Measurements from ENCODE around the gene LRRC71. TPM values are rescaled to one million over a fixed set of nuclear protein-coding genes. Genes with fewer than 3 reads are reported as not detected.

The LRRC71 gene
- not detected in 2 replicates for total RNA-seq

DNA sequence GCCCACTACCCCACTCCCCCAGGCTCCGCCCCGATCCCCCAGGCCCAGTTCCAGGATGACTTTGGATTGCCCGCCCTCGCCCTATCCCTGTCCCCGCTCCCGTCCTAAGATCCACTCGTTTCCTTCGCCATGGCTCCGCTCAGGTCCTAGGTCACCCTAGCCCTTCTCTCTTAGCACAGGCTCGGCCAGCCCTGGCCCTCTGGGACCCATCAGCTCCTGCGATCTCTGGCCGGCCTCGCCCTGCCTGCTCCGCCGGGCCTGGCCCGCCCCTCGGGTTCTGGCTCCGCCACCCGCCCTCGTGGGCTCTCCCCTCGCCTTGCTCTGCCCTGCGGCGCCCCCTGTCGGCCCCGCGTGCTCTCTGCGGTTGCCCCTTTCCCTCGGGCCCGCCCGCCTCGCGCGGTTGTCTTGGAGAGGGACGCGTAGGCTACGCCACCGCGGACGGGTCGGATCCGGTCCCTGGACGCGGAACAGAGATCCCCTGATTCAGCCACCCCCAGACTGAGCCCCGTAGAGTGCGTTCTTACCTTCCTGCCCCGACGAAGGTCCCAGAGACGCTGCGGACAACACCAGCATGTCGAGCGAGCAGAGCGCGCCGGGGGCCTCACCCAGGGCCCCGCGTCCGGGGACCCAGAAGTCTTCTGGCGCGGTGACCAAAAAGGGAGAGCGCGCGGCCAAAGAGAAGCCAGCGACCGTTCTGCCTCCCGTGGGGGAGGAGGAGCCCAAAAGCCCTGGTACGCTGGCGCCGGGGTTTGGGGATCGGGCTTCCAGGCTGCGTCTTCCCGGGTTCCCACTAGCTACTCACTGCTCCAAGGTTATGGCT, at the start of gene LRRC71:
TSS of gene LRRC71 (plus strand) at position 400 of the 820 bp plus-strand sequence. CDS start at position 572, 172 bp downstream.

DNA sequence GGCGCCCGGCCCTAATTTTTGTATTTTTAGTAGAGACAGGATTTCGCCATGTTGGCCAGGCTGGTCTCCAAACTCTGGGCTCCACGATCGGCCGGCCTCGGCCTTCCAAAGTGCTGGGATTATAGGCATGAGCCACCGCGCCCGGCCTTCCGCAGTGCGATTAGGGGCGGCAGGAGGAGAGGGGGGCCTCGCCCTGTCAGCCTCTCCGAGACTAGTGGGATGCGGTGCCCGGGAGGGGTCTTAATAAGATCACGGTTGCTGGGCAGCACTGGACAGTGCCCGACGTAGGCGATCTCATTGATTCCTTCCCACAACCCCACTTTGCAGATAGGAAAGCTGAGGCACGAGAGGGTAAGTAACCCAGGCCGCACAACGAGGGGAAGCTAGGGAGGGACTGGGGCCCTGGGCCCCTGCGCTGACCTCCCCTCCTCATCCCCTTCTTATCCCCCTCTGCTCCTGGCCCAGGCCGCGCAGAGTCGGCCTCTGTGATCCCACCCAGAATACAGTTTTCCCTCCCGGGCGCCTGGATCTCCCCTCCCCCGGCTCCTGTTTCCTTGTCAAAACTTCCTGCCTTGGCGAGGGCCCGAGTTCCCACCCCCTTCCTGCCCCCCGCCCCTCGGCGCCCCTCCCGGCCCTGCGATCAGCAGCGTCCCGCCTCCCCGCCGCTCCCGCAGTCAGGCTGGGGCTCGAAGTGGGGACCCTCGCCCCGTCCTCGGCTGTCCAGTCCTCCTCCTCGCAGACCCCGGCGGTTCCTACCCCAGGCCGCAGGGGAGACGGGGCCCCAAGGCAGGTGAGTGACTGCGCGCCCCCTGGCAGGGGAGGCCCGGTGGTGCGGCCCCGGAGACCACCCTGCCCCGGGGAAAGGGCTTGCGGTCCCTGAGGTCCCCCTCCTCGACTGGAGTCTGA, 27.1 kb upstream of the LRRC71 start, which contains the start of gene PEAR1:
TSS of gene PEAR1 (plus strand) at position 671 of the 906 bp plus-strand sequence. CDS start 10,209 bp downstream, outside the sequence.

Small RNA genes lying within 50 kb of the gene (small RNA-seq; reads per million reads assigned to genes)
- not detected for gene MIR765

Other genes with a start within 250 kb of the LRRC71 start
- gene NES, start 243.2 kb upstream of the LRRC71 start, total RNA-seq: 0.26 and 0.65 TPM in 2 replicates
- 1.6 and 3.0 TPM in 2 replicates for gene CRABP2, start 215.0 kb upstream of the LRRC71 start, total RNA-seq
- gene METTL25B, start 192.2 kb upstream of the LRRC71 start, total RNA-seq: 8.5 and 10.8 TPM in 2 replicates
- 15.6 and 19.5 TPM in 2 replicates for gene ISG20L2, start 191.9 kb upstream of the LRRC71 start, total RNA-seq
- 28.9 and 35.8 TPM in 2 replicates for gene MRPL24, start 179.5 kb upstream of the LRRC71 start, total RNA-seq
- gene HDGF, start 169.0 kb upstream of the LRRC71 start, total RNA-seq: 131 and 139 TPM in 2 replicates
- gene PRCC, start 153.1 kb upstream of the LRRC71 start, total RNA-seq: 21.9 and 22.0 TPM in 2 replicates
- 0.52 TPM in 1 of 2 replicates, not detected in the other for gene SH2D2A, start 103.8 kb upstream of the LRRC71 start, total RNA-seq
- gene INSRR, start 61.5 kb upstream of the LRRC71 start, total RNA-seq: under 0.01 TPM in 1 of 2 replicates, not detected in the other
- 0.11 TPM in 1 of 2 replicates, not detected in the other for gene NTRK1, start 59.8 kb upstream of the LRRC71 start, total RNA-seq
- gene PEAR1, start 26.9 kb upstream of the LRRC71 start, total RNA-seq: 4.2 and 5.5 TPM in 2 replicates
- 31.0 and 32.8 TPM in 2 replicates for gene ARHGEF11, start 125.1 kb downstream of the LRRC71 start, total RNA-seq
- gene ETV3L, start 179.2 kb downstream of the LRRC71 start, total RNA-seq: not detected in 2 replicates
- gene ETV3, start 217.8 kb downstream of the LRRC71 start, total RNA-seq: 18.0 and 18.4 TPM in 2 replicates